DMS53 (cell line): ENCODE results near the gene PPP6R1.

Experiments used
- DNase-seq: peaks from one replicate; lab custom pipeline; 2025; lab: John Stamatoyannopoulos, UW

Gene PPP6R1, protein sequence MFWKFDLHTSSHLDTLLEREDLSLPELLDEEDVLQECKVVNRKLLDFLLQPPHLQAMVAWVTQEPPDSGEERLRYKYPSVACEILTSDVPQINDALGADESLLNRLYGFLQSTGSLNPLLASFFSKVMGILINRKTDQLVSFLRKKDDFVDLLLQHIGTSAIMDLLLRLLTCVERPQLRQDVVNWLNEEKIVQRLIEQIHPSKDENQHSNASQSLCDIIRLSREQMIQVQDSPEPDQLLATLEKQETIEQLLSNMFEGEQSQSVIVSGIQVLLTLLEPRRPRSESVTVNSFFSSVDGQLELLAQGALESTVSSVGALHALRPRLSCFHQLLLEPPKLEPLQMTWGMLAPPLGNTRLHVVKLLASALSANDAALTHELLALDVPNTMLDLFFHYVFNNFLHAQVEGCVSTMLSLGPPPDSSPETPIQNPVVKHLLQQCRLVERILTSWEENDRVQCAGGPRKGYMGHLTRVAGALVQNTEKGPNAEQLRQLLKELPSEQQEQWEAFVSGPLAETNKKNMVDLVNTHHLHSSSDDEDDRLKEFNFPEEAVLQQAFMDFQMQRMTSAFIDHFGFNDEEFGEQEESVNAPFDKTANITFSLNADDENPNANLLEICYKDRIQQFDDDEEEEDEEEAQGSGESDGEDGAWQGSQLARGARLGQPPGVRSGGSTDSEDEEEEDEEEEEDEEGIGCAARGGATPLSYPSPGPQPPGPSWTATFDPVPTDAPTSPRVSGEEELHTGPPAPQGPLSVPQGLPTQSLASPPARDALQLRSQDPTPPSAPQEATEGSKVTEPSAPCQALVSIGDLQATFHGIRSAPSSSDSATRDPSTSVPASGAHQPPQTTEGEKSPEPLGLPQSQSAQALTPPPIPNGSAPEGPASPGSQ

DNA sequence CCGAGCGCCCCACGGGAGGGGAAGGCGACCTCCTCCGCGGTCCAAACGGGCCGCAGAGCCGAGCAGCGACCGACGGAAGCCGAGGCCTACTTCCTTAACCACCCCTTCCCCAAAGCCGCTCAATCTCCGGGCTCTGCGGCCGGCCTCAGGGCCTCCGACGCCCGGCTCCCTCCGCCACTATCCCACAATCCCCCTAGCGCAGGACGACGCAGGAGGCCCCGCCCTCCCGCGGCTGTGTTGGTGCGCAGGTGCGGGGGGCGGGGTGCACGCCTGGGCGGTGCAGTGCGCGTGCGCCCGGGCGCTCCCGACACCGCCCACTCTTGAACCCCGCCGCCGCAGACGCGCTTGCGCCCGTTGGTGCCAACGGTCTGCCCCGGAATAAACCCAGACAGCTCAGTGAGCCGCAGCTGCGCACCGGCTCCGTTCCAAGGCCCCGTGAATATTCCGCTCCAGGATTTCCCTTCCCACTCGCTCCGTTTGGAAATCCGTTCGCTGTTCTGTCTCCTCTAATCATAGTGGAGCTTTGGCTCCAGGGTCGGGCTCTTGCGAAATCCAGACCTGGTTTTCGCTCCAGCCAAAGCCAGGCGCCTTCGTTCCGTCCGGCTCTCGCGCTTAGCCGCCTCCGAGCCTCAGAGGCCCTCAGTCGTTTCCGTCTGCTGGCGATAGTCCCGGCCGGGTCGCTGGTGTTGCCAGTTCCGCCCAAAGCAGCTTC lies at the start of gene PPP6R1:
Gene PPP6R1 (minus strand): TSS at position 190 of the 712 bp plus-strand sequence. CDS start 11,914 bp downstream, outside the sequence.
- DNase-seq: peak; percentile 99

DNA sequence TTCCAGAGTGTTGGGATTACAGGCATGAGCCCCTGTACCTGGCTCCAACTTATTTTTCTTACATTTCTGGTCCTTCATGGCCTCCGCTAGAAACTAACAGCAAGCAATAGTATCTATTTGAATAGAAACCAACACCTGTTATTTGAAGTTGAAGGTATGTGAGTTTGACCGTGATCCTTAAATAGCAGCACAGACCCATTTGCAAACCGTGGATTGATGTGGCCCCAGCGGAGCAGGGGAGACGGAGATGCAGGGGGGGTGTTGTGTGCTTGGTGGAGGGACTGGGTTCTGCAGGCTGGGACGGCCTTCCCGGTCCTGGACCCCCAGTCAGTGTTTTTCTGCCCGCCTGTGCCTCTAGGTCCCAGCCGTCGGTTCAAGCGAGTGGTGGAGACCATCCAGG lies 49.5 kb upstream of the PPP6R1 start:
- no peak for DNase-seq

DNA sequence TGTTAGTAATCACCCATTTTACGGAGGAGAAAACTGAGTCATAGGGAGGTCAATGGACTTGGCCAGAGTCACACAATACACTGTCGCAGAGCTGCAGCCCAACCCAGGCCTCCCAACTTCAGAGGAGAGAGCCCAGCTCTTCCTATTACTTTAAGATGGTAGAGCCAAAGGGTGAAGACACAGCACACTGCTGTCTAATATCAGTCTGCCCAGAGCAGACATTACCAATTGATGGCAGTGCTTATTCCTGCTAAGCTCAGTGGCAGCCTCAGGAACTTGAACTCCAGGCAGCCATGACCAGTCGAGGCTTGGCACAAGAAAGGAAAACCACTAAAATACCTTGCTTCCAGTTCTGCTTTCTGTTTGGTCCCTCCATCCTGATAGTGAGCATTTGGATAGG lies 47.9 kb upstream of the PPP6R1 start:
- no peak for DNase-seq

DNA sequence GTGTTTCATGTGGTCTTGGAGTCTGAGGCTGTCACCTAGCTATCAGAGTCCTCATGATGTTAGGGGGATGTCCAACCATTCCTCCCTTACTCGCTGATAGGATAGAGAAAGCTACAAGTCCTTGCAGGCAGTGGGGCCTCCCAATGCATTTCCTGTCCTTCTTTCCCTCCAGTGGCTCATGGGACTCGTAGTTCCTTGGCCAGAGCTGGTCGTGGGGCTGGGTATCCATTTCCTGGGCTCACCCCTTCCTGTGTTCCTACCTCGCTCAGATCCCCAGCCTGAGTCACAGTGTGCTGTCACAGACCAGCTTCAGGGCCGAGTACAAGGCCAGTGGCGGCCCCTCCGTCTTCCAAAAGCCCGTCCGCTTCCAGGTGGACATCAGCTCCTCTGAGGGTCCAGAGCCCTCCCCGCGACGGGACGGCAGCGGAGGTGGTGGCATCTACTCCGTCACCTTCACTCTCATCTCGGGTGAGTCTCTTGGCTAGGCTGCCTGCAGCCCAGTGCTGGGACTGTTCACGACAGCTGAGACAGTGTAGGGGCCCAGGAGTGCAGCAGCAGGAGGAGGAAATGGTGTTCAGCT lies 47.3 kb upstream of the PPP6R1 start:
- no peak for DNase-seq

DNA sequence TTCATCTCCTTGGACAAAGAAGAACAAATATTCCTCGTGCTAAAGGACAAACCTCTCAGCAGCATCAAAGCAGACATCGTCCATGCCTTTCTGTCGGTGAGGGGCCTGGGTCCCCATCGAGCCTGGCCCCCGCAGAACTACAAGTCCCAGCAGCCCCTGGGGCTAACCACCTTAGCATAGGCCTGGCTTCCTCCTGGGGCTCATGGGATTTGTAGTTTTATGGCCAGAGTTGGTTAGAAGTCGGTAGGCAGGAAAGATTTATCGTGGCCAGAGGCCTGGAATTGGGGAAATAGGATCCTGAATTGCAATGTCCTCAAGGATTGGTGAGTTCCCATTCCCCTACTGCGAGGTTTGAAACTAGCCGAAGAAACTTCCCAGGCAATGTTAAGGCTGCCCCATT lies 46.7 kb upstream of the PPP6R1 start:
- DNase-seq: peak; percentile 61

DNA sequence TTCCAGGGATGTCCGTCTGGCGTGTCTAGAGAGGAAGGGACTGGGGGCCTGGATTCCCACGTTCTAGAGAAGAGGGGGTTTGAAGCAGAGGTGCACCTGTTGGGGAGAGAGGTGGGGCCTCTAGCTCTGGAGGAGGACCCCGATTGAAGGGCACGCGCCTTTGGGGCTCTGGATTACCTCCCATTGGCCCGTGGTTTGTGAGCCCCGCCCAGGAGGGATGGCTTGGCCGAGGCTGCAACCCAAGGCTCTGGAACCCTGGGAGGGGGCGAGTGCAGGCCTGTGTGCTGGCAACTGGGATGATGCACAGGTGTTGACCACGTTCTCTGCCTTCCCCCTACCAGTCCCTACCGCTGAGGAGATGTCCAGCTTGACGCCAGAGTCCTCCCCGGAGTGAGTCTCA lies 46.2 kb upstream of the PPP6R1 start:
- no peak for DNase-seq

DNA sequence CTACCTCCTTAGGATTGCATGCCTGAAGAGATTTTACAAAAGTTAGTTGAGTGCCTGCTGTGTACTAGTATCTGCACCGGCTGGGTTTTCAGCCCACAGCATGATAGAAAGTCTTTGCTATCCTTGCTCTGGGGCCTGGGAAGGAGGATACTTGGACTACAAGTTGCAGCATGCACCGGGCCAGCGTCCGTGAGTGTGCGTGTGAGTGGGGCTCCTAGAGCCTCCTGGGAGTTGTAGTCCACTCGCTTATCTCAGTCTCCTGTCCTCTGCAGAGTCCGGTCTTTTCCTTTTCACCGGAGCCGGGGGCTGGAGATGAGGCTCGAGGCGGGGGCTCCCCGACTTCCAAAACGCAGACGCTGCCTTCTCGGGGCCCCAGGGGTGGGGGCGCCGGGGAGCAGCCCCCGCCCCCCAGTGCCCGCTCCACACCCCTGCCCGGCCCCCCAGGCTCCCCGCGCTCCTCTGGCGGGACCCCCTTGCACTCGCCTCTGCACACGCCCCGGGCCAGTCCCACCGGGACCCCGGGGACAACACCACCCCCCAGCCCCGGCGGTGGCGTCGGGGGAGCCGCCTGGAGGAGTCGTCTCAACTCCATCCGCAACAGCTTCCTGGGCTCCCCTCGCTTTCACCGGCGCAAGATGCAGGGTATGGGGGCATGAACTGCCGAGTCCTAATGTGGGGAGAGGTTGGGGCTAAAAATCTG lies 45.6 kb upstream of the PPP6R1 start:
- peak; percentile 76 for DNase-seq

DNA sequence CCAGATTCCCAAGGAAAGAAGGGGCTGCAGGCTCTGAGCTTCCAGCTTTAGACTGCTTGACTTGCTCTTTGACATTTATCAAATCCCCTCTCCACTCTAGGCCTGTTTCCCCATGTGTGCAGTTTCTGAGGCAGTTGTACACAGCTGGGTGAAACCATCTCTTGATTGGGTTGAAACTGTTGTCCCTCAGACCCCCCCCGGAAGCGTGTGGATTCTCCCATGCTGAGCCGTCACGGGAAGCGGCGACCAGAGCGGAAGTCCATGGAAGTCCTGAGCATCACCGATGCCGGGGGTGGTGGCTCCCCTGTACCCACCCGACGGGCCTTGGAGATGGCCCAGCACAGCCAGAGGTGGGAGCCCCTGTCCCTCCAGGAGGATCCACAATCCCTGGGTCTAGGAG lies 44.7 kb upstream of the PPP6R1 start:
- no peak for DNase-seq

DNA sequence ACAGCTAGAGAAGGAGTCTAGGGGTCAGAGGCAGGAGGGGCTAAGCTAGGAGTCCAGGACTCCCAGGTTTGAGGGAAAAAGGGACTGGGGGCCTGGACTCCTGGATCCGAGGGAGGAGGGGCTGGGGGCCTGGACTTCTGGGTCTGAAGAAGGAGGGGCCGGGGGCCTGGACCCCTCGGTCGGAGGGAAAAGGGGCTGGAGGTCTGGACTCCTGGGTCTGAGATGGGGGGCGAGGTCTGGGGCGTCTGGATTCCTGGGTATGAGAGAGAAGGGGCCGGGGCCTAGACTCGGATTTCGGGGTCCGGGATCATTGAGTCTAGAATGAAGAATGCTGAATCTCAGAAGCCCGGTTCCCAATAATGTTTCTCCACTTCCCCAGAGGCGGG lies 43.5 kb upstream of the PPP6R1 start:
- DNase-seq: no peak

DNA sequence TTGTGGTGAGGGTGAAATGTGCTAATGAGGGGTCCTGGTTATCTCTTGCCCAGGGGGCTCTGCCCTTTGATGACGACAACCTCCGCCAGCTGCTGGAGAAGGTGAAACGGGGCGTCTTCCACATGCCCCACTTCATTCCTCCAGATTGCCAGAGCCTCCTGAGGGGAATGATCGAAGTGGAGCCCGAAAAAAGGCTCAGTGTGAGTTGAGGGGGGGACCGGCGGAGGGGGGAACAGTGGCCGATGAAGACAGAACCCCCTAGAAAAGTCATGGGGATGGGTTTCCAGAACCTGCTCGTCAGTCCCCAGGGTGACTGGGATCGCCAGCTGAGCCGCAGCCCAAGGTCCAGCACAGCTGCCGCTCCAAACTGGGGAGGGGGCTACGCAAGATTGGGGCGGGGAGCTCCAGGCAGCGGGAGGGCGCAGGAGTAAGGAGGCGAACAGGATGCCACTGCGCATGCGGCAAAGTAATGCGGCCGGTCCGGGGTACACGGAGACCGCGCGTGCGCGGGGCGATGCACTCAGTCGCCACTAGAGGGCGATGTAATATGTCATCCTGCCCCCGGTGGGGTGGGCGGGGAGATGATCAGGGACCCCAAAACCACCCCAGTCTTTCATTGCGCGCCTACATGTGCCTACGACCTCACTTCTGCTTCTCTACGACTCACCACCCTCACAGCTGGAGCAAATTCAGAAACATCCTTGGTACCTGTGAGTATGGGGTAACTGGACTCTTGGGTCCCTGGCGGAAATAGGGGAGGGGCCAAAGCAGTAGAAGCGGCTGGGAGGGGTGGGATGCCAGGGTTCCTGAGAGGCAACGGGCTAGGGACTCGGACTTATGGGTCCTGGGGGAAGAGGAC lies 42.9 kb upstream of the PPP6R1 start:
- DNase-seq: peak; percentile 85

DNA sequence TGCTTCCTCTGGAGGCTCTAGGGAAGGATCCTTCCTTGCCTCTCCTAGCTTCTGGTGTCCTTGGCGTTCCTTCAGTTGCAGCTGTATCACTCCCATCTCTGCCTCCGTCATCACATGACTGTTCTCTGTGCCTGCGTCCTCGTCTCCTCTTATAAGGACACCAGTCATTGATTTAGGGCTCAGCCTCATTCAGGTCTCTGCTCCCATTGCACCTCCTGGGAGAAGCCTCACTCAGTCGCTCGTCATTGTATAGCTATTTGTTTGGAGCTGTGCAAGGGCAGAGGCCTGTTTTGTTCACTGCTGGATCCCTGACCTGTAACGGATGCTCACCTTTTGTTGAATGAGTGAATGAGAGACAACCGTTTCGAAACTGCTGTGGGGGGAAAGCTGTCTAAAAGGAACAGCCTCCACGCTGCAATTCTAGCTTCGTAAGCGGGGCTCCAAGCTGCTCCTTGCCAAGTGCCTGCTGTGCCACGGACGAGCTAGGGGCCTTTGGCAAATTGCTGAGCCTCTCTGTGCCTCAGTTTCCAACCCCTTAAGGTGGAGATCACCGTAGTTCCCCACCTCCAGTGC lies 42.2 kb upstream of the PPP6R1 start:
- DNase-seq: no peak

DNA sequence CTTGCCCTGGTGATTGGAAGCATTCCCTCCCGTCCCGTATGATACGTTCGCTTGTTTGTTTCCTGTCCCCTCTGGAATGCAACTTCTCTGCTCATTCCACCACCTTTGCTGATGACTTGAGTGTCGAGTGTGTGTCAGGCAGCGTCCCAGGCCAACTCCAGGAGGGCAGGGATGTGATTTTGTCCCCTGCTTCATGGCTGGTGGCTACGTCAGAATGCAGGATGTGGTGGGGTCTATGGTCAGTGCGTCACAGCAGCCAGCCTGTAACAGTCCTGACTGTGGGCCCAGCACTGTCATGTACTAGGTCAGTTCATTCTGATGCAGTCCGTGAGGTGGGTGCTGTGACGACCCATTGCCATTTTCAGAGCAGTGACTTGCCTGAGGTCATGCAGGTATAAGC lies 41.2 kb upstream of the PPP6R1 start:
- no peak for DNase-seq

DNA sequence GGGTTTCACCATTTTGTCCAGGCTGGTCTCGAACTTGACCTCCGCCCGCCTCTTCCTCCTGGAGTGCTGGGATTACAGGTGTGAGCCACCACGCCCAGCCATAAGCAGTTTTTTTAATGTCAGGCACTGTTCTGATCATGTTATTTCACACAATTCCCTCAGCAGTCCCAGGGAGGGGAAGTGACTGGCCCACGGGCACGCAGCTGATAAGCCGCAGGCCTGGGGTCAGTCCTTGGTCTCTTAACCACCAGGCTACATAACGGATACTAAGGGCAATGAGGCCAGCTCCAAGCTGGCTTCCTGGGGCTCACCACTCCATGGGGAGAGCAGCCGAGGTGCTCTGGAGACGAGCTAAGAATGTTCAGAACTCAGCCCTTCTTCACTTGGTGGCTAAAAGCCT lies 38.5 kb upstream of the PPP6R1 start:
- no peak for DNase-seq

DNA sequence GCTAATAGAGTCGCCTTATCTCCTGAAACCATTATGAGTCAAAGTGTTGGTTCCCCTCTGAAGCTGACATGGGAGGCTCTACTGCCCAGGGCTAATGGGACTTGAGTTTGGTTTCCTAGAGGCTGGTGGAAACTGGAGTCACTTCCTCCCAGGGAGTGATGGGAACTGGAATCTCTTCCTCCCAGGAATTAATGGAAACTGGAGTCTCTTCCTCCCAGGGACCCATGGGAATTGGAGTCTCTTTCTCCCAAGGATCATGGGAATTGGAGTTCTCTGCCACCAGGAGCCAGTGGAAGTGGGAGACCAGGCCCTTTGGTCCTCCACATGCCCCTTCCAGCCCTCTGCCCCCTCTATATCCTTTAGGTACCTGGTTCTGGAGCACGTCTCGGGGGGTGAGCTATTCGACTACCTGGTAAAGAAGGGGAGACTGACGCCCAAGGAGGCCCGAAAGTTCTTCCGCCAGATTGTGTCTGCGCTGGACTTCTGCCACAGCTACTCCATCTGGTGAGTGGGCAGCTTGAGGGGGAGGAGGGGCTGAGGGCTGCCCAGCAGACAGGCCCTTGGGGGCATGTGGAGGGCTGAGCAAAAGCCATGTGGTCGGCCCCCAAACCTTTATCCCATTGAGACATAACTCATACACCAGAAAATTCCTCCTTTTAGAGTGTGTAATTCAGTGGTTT lies 30.4 kb upstream of the PPP6R1 start:
- peak; percentile 29 for DNase-seq

DNA sequence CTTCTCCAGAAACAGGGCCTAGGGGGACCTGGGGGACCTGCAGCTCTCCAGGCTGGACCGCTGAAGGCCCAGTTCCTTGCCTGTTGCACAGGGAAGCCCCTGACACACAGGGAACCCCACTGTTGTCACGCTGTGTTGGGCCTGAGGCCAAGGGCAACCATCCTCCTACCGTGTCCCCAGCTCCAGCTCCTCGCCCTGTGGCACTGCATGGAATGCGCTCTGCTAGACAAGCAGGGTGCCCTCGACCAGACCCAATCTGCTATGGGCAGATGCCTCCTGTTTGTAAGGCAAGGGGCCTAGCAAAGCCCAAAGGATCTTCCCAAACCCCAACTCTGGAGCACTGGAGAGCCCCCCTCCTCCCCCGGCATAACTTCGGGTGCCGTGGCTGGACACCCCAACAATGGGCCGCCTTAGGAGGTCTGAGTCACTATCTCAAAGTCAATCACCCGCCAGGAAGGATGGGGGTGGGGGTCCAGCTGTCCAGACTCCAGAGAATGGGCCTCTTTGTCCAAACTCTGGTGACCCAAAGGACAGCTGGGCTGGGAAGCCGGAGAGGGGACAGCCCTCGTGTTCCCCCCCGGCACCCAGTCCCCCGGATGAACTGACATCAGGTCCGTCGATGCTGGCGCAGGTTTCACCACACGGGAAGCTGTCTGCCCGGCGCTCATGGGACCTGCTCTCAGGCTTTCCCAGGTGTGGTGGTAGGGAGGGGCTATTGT lies 28.7 kb upstream of the PPP6R1 start:
- no peak for DNase-seq

DNA sequence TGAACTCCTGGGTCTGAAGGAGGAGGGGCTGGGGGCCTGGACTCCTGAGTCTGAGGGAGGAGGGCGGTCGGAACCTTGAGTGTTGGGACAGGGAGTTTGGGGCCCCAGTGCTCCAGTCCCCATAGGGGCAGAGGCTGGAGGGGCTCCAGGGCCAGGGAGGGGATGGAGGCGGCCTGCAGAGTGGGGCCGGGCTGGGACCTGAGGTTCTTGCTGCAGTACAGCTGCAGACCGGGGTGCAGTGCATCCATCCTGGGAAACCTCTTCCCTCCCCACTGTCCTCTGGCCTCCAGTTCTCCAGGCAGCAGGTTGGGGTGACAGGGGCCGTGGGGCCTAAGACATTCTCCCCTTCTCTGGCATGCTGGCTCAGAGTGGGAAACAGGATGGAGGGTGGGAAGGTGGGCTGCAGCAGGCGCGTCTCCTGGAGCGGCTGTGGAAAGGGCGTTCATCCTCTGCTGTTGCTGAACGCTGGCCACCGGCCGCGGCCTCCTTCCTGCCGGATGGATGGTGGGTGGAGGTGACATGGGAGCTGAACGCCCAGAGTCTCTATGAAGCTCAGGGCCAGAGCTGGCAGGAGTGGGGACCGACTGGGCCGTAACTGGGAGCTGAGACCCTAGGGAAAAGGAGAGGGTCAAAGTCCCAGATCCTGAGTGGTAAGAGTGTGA lies 26.5 kb upstream of the PPP6R1 start:
- no peak for DNase-seq

DNA sequence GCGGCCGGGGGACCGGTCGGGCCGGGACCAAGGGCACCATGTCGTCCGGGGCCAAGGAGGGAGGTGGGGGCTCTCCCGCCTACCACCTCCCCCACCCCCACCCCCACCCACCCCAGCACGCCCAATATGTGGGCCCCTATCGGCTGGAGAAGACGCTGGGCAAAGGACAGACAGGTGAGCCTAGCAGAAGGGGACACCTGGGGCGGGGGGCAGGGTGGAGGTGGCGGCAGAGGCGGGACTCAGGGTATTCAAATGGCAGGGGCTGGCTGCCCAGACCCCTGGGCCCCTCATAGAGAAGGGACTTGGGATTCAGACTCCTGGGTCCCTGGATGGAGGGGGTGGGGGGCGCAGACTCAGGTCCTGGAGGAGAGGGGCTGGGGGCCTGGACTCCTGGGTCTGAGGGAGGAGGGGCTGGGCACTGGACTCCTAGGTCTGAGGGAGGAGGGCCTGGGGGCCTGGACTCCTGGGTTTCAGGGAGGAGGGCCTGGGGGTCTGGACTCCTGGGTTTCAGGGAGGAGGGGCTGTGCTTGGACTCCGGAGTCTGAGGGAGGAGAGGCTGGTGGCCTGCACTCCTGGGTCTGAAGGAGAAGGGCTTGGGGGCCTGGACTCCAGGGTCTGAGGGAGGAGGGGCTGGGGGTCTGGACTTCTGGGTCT lies 25.7 kb upstream of the PPP6R1 start:
- DNase-seq: peak; percentile 37
